Right ventricle myocardium inferior (tissue), 1 donor: Measurements from ENCODE around the gene AGAP3. TPM values are rescaled to one million over a fixed set of nuclear protein-coding genes. Genes with fewer than 3 reads are reported as not detected.
A peak's percentile ranks its signal among the peaks of the same experiment; 100 is the strongest.
"Not testable (repeated sequence)": the region's sequence is repeated elsewhere in the genome, so short reads cannot be mapped to it uniquely, and the experiment has no call there.

Experiments used
- ATAC-seq: fragments of 200-7000 bp; cut with Tn5 transposase; one replicate; pipeline ENCODE4 v1.9.1; 2020; ENCODE audit warnings: mild to moderate bottlenecking, moderate library complexity
- DNase-seq: peaks from one replicate; pipeline ENCODE4 v3.0.0; 2021; ENCODE audit errors: missing footprints
- intact Hi-C: fragments of 100-400 bp; cut with DNase I; formaldehyde crosslinking; loops from one replicate; pipeline ENCODE4 v1.11.0; 2022
- long read RNA-seq: library from polyadenylated mRNA; unstranded; transcript quantifications from one replicate; pipeline ENCODE4 v2.0.0, GENCODE V29; 2021
- total RNA-seq: library from RNA; stranded (reverse); fragmentation: NEBNext Ultra II Directional; extraction: Animal tissue kit (Norgen Biotek cat#: 25700); gene quantifications from one replicate; pipeline ENCODE4 v1.2.1, GENCODE V29; 2021
- donor health status: DM: no; HTN: yes; CAD: no; lungs with severe emphysema.

Gene AGAP3
- total RNA-seq: 57.4 TPM
- long read RNA-seq, transcript AGAP3-211 (9 exons, 2,039 nt): minor isoform, 9 of 73 reads
- long read RNA-seq, transcript AGAP3-202 (18 exons, 3,225 nt): major isoform, 16 of 73 reads
- long read RNA-seq, partial matches to known transcripts: 5 of 73 reads
- long read RNA-seq, other reads (novel, unspliced or antisense): 41 of 73 reads

DNA sequence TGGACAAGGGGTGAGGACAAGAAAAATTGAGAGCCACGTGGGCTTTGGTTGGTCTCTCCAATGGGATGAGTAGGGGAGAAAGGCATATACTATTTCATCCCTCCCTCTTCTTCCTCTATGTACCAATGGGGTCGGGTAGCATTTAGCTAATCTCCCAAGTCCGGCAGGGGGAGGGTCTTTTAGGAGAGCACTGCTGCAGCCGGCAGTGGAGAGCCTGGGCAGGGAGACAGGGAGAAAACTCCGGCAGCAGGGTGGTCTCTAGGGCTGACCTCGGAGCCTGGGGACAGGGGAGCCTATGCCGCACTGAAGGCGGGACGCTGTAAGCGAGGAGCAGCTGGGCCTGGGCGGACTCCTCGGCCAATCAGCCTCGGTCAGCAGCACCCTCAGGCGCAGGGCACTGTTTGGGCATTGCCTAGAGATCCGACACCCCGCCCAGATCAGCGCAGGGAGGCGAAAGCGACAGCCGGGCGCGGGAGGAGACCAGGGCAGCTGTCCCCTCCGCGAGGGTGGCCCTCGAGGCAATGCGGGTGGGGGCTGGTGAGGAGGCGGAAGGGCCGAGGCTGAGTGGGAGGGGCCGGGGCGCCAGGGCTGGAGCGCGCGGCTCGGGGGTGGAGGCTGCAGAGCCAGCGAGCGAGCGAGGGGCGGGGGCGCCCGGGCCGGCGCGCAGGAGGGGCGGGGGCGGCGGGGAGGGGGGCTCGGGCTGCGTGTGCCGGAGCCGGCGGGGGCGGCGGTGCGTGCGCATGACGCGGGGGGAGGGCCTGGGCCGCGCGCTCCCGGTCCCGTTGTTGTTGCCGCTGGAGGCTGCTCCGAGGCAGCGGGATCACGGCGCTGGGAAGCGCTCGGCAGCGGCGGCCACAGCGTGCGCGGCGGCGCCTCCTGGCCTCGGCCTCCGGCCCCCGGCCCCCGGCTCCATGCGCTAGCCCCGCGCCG lies at the start of gene AGAP3:
AGAP3 (plus strand) TSS at position 785 of the 930 bp plus-strand sequence. CDS start 267 bp downstream, outside the sequence.
- ATAC-seq (peak; percentile 66), DNase-seq (peak; percentile 94)
- intact Hi-C loops: loop anchor here (2.0 kb wide), 1 partner anchor 141 kb away; the partner anchor contains the start of gene ABCF2

DNA sequence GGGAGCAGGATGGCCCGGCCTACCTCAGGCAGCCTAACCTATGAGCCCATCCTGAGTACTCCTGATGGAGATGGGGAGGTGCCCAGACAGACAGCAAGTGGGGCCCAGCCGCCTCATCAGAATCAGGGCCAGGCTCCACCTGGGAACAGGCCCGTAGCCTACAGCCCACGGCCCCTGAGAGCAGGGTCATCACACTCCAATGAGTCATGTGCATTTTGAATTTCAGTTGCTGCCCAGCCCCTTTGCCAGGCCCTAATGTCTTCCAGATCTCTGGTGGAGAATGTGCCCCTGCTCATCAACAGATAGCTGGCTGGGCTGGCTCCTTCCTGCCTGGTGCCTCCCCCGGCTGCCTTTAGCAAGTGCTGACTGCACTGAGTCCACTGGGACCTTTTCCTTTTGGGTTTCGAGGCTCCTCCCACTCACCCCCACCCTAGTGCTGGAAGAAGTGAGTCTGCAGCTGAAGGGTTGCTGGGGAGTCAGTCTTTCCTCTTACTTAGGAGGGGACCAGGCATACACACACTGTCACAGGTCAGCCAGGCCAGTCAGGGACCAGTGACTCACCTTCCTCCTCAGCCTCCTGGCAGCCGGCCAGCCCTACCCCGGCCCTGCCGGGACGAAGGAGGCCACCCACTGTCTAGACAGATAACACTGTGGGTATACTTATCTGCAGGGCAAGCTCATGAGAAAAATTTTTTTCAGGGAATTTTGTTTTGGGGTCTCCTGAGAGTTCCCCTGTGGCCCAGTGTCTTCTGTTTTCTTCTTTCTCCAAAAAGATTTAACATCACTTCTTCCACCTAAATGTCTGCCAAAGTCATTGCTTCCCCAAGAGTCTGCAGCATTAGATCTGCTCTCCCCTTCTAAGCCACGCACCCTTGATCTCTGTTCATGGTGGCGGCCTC lies 47.1 kb upstream of the AGAP3 start:
- DNase-seq: peak; percentile 74
- no peak for ATAC-seq
- intact Hi-C loops: no loop called here

DNA sequence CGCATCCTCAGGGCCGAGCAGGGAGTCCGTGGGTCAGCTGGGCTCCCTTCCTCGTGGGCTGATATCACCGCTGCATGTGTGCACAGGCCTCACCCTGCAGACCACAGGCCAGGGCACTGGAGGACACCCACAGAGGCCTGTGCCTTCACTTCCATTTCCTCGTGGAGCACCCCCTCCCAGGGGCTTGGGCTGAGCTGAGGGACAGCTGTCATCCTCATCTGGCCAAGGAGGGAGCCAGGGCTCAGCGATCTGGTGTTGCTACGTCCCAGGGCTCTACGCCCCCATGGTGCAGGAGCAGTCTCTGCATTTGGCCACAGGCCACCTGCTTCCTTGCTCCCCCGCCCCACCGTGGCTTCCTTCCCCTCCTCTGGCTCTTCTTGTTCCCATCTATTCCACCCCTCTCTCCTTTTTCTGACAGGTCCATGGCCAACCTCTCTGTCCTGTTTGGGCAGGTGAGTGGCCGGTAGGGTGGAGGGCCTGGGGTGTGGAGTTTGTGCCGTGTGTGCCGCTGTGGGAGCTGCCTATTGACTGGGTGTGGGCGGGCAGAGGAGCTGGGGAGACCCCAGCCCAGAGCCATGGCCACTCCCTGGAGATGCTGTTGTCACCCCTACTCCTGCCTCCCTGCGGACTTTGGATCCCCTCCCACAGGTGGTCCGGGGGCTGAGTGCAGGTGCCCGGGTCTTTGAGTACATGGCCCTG lies 46.3 kb upstream of the AGAP3 start:
- DNase-seq (peak; percentile 27), ATAC-seq (no peak)
- intact Hi-C loops: no loop called here

DNA sequence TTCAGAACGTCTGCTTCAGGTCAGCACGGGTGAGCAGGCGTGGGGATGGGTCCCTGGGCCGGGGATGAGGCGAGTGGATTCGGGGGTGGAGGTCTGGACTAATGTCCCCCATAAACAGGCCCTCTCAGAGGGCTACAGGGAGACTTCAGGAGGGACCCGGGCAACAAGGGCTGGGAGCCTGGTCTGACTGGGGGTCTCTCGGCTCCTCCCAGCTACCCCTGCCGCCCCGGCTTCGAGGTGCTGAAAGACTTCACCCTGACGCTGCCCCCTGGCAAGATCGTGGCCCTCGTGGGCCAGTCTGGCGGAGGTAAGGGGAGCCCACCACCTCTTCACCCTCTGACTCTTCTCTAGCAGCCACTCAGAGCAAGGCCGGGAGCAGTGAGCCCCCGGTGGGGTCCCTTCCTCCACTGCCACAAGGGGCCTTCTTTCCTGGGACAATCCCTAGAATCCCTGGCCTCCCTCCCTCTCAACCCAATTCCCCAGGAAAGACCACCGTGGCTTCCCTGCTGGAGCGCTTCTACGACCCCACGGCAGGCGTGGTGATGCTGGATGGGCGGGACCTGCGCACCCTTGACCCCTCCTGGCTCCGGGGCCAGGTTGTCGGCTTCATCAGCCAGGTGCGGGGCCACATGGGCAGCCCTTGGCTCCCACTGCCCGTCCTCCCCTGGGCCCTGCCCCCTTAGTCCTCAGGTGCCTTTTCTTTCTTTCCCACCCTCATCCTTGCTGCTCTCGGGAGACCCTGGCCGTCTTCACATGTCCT lies 45.5 kb upstream of the AGAP3 start:
- ATAC-seq (no peak), DNase-seq (no peak)
- intact Hi-C loops: no loop called here

DNA sequence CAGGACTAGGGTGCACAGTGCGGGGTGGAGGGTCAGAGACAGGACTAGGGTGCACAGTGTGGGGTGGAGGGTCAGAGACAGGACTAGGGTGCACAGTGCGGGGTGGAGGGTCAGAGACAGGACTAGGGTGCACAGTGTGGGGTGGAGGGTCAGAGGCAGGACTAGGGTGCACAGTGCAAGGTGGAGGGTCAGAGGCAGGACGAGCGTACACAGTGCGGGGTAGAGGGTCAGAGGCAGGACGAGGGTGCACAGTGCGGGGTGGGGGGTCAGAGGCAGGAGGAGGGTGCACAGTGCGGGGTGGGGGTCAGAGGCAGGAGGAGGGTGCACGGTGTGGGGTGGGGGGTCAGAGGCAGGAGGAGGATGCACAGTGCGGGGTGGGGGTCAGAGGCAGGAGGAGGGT lies 42.8 kb upstream of the AGAP3 start:
- intact Hi-C loops, ATAC-seq: not testable (repeated sequence)
- peak; percentile 57 for DNase-seq

DNA sequence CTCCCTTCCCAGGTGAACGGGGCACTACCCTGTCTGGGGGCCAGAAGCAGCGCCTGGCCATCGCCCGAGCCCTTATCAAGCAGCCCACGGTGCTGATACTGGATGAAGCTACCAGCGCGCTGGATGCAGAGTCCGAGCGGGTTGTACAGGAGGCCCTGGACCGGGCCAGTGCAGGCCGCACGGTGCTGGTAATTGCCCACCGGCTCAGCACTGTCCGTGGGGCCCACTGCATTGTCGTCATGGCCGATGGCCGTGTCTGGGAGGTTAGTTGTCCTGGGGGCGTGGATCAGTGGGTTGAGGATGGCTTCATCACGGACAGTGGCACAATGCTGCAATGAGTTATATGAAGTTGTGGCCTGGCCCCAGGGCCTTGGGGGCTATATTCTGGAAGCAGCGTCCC lies 42.3 kb upstream of the AGAP3 start:
- intact Hi-C loops: no loop called here
- DNase-seq (peak; percentile 70), ATAC-seq (no peak)

DNA sequence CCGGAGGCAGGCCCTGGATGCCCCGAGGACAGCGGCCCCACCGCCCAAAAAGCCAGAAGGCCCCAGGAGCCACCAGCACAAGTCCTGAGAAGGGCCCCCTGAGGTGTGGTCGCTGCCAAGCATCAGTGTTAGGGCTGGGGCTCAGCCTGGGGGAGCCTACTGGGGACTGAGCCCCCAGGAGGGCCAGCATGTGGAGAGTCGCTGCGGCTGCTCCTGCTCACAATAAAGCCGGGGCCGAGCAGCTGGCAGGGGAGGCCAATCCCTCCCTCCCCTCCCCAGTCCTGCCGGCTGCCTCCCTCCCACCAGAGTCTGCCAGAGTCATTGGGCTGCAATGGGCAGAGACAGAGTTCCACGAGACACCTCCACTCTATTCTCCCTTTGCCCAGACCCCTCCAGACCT lies 41.0 kb upstream of the AGAP3 start:
- intact Hi-C loops: no loop called here
- ATAC-seq (no peak), DNase-seq (peak; percentile 66)

DNA sequence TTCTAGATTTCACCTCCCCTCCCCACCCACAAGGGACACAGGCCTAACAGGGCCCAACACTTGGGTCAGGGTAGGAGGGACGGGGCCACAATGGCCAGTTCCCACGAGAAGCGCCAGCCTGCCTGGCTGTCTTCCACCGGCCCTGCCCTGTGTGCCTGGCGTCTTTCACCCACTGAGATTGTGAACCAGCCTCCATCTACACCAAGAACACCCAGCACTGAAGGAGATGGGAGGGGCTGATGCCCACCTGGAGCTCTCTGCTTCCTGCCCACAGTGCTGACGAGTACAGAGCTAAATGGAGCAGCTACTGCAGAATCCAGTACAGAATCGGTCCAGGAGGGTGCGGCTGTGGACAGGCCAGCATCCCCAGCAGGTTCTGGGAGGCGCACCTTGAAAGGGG lies 40.3 kb upstream of the AGAP3 start:
- DNase-seq (peak; percentile 41), ATAC-seq (no peak)
- intact Hi-C loops: no loop called here

DNA sequence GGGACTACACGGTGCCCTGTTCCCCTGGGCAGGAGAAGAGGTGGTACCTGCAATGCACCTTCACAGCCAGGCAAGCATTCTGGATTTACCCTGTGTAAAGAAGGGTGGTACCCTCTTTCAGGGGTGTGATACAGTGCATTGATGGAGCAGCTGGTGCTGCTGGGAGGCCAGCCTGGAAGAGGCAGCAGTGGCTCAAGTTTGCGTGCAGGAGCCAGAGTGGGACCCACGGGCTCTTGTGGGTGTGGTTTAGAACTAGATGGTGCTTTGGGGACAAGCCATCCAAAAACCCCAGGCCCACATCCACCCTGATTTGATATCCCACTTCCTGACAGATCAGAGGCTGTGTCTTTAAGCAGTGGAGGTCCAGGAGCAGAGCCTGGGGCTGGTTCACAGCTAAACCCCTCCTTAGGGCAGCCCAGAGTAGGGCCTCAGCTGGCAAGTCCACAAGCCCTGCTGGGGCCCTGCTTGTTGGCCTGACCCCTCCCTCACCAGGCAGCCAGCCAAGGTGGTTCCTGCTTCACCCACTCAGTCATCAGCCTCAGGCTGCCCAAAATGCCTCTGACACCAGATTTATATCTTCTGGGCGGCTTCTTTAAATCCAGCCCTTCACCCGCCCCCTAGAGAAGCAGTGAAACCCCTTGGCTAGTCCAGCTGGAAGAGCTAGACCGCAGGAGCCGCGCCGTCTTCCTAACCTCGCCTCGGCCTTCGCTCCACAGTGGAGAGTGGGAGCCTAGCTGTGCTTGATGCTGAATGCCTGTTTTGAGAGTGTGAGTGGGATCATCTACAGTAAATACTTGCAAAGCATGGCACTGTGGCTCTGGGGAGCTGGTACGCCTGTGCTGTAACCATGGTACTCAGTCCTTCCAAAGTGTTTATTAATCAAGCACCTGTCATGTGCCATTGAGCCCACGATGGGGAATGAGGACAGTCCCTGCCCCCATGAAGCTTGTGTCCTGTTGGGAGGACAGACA lies 39.4 kb upstream of the AGAP3 start:
- no peak for ATAC-seq
- DNase-seq: peak; percentile 56
- intact Hi-C loops: no loop called here

DNA sequence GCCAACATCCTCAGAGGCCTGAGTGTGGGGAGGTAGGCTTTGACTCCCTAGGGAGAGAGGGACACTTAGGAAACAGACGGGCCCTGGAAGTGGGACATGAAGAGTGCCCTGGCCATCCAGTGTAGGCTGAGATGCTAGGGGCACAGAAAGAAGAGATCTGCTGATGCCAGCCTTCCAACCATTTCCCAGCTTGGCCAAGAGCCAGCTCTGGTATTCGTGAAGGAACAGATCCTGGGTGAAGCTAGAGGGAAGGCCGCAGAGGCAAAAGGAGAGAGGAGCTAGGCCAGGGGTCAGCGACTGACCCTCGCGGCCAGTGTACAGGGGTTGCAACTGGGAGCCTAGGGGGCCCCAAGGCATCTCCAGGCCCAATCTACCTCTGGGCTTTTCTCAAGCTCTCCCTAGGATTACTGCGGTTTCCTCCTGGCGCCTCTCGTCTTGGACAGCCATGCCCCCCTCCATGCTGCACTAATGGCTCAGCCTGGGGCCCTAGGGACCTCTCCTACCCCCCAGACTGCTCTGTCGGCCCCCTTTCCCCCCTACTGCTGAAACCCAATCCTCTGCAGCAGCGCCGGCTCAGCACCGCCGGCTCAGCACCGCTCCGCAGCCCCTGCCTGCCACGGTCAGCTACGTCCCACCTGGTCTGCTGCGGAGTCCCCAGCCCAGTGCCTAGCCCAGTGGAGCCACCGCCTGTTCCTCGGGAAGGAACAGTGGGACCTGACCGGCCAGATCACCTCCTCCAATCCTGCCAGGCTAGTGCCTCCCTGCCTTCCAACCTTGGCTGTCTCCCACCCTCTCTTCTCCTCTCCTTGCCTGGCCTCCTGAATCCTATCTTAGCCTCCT lies 38.1 kb upstream of the AGAP3 start, which contains the start of gene ASIC3:
ASIC3 (plus strand) TSS at position 556 of the 840 bp plus-strand sequence. CDS start 355 bp downstream, outside the sequence.
- ATAC-seq: no peak
- intact Hi-C loops: no loop called here
- peak; percentile 46 for DNase-seq

DNA sequence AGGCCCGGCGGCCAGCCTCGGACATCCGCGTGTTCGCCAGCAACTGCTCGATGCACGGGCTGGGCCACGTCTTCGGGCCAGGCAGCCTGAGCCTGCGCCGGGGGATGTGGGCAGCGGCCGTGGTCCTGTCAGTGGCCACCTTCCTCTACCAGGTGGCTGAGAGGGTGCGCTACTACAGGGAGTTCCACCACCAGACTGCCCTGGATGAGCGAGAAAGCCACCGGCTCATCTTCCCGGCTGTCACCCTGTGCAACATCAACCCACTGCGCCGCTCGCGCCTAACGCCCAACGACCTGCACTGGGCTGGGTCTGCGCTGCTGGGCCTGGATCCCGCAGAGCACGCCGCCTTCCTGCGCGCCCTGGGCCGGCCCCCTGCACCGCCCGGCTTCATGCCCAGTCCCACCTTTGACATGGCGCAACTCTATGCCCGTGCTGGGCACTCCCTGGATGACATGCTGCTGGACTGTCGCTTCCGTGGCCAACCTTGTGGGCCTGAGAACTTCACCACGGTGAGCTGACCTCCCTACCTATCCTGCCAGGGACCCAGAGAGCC lies 37.3 kb upstream of the AGAP3 start:
- ATAC-seq (no peak), DNase-seq (peak; percentile 59)
- intact Hi-C loops: no loop called here

DNA sequence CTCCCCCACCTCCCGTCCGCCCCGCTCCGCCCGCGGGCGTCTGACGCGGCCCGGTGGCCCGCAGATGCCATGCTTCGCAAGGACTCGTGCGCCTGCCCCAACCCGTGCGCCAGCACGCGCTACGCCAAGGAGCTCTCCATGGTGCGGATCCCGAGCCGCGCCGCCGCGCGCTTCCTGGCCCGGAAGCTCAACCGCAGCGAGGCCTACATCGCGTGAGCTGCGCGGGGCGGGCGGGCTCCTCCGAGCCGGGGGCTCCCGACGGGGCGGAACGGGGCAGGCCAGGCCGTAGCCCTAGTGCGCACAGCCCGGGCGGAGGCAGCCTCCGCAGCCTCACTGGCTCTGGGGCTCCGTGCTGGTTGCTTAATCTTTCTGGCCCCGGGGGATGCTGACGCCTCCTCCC lies 35.2 kb upstream of the AGAP3 start:
- DNase-seq (peak; percentile 76), ATAC-seq (peak; percentile 56)
- intact Hi-C loops: no loop called here

DNA sequence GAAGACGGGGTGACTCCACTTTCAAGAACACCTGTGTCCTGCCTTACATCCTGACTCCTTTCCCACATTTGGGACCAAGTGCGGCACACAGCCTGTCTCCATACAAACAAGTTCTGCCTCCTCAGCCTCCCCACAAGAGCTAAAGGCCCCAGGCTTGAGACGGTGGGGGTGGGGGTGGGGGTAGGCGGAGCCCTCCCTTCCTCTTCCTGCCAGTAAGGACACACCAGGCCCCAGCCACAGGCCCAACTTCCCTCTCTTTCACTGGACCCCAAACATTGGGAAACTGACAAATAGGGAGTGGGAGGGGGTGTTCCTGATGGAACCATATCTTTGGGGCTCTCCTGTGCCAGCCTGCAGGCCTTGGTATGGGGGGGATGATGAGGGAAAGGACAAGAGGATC lies 33.2 kb upstream of the AGAP3 start:
- no peak for DNase-seq
- no peak for ATAC-seq
- intact Hi-C loops: no loop called here

DNA sequence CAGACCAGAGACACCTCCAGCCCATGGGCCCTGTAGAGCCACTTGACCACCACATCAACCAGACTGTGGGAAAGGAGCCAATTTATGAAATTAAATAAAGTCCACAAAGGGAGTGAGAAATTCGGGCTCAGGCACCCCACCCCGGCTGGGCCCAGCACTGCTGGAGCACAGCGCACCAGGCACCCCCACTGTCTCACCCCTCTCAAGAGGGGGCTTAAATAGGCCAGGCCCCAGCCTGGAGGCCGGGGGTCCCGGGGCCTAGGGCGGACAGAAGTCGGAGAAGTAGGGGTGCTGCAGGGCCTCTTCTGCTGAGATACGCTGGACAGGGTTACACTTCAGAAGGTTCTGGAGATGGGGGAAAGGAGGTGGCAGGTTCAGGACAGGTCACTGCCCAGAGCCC lies 32.5 kb upstream of the AGAP3 start:
- intact Hi-C loops: no loop called here
- DNase-seq (no peak), ATAC-seq (no peak)

DNA sequence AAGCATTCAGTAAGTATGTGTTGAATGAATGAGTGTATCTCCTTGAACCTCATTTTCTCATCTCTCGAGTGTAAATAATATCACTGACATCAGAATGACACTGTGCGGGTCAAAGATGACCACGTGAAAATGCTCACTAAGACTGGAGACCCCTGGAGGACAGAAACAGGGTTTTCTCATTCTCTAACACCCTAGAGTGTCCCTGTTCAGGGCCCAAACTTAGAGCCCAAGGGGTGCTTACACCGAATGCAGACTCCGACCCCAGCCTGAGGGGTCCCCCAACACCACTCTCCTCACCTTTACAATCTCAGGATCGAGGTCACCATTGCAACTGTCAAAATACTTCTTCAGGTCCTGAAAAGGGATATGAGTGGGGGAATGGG lies 30.0 kb upstream of the AGAP3 start:
- intact Hi-C loops: loop anchor here (2.0 kb wide), 1 partner anchor 59 kb away; no protein-coding TSS in a partner anchor
- ATAC-seq: no peak
- no peak for DNase-seq
